SK-N-SH treated with all-trans-retinoic acid at 6 μM for 48 hours (cell line): ENCODE data around the gene OPA1.

Experiments
- BACH2 ChIP-seq: fragments of 250-450 bp; sonication (Bioruptor Pico); IDR thresholded peaks from 2 replicates; pipeline ENCODE4 v1.9.0; 2021; ENCODE audit warnings: mild to moderate bottlenecking, borderline replicate concordance
- ISL1 ChIP-seq: fragments of 250-450 bp; sonication (Bioruptor Pico); IDR thresholded peaks from 2 replicates; pipeline ENCODE4 v2.1.2; 2022; ENCODE audit warnings: mild to moderate bottlenecking, moderate library complexity
- ZNF8 ChIP-seq: fragments of 450-650 bp; formaldehyde crosslinking; IDR thresholded peaks from 2 replicates; pipeline ENCODE4 v1.5.0; 2020; ENCODE audit warnings: mild to moderate bottlenecking, moderate library complexity

GRCh38 chr3:193714523-193715137 lies 121.6 kb downstream of the OPA1 start:
- no peak for TF ChIP-seq ZNF8 (CRISPR knock-in tag)
- no peak for TF ChIP-seq ISL1 (CRISPR knock-in tag)
- TF ChIP-seq BACH2: no peak
